ENCODE data around the gene NEFH.
"Not testable (repeated sequence)": the region's sequence is repeated elsewhere in the genome, so short reads cannot be mapped to it uniquely, and the experiment has no call there.

The NEFH gene

GRCh38 chr22:29463629-29464028 is 16.4 kb upstream of the NEFH start:
- no peak for DNase-seq

- no peak for DNase-seq
These were observed 15.4 kb upstream of the NEFH start for GRCh38 chr22:29464581-29464980.

DNA sequence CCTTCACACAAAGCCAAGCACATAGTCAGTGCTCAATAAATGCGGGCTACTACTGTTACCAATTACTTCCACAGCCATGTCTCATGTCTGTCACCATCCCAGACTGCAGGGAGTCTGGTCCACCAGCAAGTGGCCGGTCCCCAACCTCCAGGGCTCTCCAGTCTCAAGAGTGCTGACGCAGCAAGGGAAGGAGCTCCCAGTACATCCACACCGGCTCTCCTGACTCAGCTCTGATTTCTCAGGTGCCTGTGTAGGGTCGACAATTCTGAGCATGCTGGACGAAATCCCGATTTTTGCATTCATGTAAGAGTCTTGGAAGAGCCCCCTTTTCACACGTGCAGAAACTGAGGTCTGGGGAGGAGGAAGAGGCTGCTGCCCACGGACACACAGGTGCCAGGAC is 10.3 kb upstream of the NEFH start:
- DNase-seq: no peak

GRCh38 chr22:29470159-29470855 is 9.7 kb upstream of the NEFH start:
- DNase-seq: peak; percentile 20 to 61 (median 60)

- no peak for DNase-seq
These were observed 7.0 kb upstream of the NEFH start for GRCh38 chr22:29473001-29473400.

DNA sequence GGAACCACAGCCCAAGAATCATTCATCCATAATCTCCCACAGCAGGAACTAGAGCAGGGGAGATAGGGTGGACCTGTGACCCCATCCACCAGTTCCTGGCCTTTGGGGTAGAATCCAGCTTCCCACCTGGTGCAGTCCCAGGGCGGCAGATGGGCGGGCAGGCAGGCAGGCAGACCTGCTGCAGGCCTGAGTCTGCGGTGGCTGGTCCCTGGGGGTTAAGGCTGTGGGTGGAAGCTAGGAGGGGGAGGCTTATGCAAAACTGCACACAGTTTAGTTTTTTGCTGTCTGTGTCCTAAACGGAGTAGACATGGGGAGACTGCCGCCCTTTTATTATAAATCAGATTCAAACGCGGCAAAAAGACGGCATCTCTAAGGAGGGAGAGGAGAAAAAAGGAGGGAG is 4.5 kb upstream of the NEFH start:
- no peak for DNase-seq

DNA sequence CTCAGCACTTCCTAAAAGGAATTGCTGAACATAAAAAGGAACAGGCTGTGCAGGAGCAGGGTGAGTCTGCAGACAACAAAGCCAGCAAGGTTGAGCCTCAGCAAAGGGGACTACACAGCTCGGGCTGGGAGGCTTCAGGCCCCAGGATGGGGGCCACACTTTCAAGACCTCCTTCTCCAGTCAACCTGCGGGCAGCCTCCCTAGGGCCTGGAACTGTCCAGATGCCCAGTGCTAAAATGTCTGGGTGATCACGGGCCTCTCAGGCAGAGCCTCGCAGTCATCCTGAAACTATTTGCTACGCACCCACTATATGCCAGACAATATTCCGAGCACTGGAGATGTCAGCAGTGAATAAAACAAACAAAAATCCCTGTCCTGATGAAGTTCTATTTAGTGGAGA is 3.9 kb upstream of the NEFH start:
- no peak for DNase-seq

DNA sequence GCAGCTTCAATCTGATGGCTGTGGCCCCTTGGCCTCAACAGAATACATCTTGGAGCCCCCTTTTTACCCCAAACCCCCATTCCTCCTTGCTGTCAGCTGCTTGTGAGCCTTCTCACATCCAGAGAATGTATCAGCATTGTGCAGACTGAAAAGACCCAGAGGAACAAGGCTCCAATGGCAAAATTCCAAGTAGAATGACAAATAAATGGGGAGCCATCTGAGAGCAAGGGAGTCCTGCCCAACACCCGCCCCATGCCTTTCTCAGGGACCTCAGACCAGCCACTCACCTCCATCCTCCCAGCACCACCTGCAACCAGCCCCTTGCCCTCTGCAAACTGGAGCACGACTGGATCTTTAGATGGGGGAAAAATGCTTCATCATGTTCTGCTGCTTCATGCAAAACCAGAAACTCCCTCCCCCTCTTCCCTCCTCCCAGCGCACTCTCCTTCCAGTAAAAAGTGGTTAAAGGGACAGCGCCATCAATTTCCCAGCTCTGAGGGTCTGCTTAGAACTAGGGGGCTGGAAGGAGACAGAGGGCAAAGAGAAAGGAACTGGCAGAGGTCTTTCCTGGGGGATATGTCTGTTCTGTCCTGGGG is 2.2 kb upstream of the NEFH start:
- no peak for DNase-seq

DNA sequence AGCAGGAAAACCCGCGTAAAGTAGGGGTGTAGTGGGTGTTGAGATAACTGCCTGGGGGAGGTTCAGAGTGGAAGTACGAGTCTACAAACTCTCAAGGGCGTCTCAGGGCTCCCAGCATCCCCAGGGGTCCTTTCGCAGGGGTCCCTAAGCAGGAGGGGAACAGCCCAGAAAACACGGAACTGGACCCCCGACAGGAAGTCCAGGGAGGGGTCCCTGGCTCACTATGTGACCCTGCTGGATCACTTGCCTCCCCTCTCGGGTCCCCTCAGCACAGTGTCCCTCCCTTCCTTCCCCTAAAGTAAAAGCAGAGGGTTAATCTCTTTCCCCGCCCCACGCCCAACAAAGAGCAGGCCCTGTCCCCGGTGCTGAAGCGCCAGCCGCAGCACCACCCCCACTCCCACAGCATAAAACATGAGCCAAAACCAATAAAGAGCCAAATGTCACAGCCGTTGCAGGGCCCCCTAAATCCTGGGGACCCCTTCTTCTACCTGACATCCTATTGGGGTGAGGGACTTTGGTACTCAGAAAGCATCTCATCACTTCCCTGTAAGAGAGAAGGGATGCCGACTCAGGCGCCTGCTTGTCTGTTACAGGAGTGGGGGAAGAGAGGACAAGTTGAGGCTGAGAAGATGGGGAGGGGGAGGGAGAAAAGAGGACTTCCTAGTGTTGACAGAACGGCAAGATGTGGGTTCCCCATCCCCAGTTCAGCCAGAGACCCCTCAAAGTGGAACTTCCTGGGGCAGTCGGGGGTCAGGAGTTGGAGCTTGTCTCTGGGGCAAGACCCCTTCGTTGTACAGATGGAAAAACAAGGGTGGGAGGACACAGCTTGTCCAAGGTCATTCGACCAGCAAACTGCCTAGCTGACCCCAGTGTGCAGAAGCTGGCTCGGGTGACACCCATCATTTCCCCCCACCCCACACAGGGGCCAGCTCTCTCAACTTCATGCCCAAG is 1.4 kb upstream of the NEFH start:
- DNase-seq: peak in 2 of 4 experiments; percentile 1 to 16

DNA sequence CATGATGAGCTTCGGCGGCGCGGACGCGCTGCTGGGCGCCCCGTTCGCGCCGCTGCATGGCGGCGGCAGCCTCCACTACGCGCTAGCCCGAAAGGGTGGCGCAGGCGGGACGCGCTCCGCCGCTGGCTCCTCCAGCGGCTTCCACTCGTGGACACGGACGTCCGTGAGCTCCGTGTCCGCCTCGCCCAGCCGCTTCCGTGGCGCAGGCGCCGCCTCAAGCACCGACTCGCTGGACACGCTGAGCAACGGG is 169 bp downstream of the NEFH start:
- DNase-seq: no peak

GRCh38 chr22:29480512-29481264 is 670 bp downstream of the NEFH start:
- DNase-seq: no peak

DNA sequence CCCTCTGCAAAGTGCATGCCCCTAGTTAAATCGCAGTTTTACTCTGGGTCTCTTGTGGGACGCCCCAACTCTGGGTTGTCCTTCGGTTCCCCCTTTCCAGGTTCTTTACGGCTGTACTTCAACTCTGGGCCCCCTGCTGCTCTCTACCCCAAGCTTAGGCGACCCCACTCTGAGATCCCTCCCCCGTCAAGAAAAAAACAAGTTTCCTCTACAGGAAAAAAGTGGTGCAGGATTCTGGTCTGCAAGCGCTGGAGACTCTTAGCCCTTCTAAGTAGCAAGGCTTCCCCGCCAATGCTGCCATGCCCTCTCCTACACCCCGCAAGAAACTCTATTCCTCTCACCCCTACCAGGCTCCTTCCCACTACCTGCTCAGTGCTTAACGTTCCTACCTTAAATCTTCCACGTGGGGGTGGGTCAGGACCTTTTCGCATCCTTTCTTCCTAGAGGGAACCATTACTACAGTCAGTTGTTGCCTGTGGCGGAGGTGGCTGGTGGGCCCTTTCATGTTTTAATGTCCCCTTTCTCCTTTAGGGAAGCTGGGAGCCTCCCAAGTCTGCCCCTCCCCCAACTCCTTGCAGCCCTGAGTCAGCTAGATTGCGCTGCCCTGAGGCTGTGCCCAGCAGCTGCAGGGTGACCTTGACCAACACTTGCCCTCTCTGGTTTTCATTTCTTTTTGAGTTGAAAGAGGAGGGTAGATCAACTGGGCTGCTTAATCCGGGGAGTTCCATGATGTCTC is 1.4 kb downstream of the NEFH start:
- DNase-seq: no peak

- no peak for DNase-seq
These were observed 2.2 kb downstream of the NEFH start for GRCh38 chr22:29482253-29482652.

- DNase-seq: no peak
These were observed 2.7 kb downstream of the NEFH start for GRCh38 chr22:29482726-29483125.

DNA sequence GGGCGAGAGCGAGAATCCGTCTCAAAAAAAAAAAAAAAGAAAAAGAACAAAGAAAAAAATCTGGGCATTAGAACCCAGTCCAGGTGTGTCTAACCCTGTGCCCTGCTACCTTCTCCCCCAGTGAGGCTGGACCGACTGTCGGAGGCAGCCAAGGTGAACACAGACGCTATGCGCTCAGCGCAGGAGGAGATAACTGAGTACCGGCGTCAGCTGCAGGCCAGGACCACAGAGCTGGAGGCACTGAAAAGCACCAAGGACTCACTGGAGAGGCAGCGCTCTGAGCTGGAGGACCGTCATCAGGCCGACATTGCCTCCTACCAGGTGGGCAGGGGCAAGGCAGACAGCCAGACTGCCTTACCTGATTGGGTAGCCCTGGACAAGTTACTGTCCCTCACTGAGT is 3.2 kb downstream of the NEFH start:
- no peak for DNase-seq

- DNase-seq: no peak
These were observed 4.6 kb downstream of the NEFH start for GRCh38 chr22:29484642-29485041.

GRCh38 chr22:29485448-29485847 is 5.4 kb downstream of the NEFH start:
- DNase-seq: no peak

DNA sequence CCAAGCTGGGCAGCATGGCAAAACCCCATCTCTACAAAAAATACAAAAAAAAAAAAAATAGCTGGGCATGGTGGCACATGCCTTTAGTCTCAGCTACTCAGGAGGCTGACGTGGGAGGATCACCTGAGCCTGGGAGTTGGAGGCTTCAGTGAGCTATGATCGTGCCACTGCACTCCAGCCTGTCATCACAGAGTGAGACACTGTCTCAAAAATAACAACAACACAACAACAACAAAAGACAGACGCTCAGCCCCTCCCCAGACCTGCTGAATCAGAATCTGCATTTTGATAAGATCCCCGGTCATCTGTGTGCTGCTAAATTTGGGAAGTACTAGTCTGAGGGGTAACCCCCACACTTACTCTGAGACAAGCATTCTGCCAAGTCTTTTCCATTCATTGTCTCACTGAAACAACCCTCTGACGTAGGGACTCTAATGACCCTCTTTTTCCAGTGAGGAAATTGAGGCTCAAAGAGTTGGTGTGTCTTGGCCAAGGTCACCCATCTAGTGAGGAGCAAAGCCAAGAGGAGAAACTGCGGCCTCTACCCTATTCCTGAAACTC is 7.5 kb downstream of the NEFH start:
- no peak for DNase-seq

DNA sequence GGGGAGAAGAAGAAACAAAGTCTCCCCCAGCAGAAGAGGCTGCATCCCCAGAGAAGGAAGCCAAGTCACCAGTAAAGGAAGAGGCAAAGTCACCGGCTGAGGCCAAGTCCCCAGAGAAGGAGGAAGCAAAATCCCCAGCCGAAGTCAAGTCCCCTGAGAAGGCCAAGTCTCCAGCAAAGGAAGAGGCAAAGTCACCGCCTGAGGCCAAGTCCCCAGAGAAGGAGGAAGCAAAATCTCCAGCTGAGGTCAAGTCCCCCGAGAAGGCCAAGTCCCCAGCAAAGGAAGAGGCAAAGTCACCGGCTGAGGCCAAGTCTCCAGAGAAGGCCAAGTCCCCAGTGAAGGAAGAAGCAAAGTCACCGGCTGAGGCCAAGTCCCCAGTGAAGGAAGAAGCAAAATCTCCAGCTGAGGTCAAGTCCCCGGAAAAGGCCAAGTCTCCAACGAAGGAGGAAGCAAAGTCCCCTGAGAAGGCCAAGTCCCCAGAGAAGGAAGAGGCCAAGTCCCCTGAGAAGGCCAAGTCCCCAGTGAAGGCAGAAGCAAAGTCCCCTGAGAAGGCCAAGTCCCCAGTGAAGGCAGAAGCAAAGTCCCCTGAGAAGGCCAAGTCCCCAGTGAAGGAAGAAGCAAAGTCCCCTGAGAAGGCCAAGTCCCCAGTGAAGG is 9.2 kb downstream of the NEFH start:
- DNase-seq: not testable (repeated sequence)

DNA sequence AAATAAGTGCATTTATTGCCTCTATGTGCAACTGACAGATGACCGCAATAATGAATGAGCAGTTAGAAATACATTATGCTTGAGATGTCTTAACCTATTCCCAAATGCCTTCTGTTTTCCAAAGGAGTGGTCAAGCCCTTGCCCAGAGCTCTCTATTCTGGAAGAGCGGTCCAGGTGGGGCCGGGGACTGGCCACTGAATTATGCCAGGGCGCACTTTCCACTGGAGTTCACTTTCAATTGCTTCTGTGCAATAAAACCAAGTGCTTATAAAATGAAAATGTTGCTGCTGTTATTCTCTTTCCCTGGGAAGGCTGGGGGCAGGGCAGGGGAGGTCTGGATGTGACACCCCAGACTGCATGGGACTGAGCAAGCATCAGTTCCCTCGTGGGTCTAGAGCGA is 11.0 kb downstream of the NEFH start:
- DNase-seq: no peak

DNA sequence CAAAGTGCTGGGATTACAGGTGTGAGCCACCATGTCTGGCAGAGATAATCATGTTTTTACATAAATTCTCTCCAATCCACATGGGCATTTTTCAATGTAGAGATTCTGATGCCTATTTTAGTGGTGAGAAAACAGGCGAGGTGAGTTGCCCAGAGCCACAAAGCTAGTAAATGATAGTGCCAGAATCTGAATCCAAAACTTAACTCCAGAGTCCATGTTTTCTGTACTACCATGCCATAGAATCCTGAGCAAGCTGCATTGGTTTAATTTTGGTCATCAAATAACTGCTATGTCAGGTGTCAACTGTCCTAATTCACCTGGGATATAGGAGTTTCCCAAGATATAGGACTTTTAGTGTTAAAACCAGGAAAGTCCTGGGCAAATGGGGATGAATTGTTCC is 13.6 kb downstream of the NEFH start:
- DNase-seq: no peak

DNA sequence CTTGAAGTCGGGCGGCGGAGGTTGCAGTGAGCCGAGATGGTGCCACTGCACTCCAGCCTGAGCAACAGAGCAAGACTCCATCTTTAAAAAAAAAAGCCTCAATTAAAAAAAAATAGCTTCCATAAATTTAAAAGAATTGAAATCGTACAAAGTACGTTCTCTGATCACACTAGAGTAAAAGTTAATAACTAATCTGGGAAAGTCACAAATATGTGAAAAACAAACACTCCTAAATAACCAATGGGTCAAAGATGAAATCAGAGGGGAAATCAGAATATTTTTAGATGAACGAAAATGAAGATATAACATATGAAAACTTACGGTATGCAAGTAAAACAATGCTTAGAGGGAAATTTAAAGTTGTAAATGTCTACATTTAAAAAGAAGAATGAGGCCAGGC is 19.8 kb downstream of the NEFH start:
- no peak for DNase-seq

All from activated naive CD4-positive, alpha-beta T cell (primary cell).